ENCODE results near the gene CENPC. TPM values are rescaled to one million over a fixed set of nuclear protein-coding genes. Genes with fewer than 3 reads are reported as not detected.

The CENPC gene
- polyA plus RNA-seq, 1 of the 3 experiments (the other 2 are of a cell fraction) = 2.2 TPM

GRCh38 chr4:67465763-67466052, 79.6 kb downstream of the CENPC start:
- Histone ChIP-seq H3K79me2 (ENCODE audit: insufficient read depth) (no peaks in the 10 kb centered on the region), H3K4me3 (ENCODE audit: low read depth in 2 of 2, low read length in 1 of 2) (no peak overlapping the region), H3K9me2 (no peaks in the 10 kb centered on the region), H3F3A (replicated peaks; ENCODE audit: insufficient read depth) (peaks cover 8% of the 10 kb centered on the region), H3K4me2 (no peak overlapping the region), H3K4me1 (ENCODE audit: control insufficient read depth in 1 of 2, insufficient read depth in 2 of 2, low read depth in 1 of 2, low read length in 1 of 2) (no peaks in the 10 kb centered on the region), H3K9me3 (no peaks in the 10 kb centered on the region), H3K27ac (ENCODE audit: low read depth in 2 of 2, low read length in 1 of 2) (no peak overlapping the region), H3K9ac (no peak overlapping the region), H2AFZ (ENCODE audit: low read depth) (no peak overlapping the region), H3K27me3 (ENCODE audit: insufficient read depth) (no peaks in the 10 kb centered on the region), H4K20me1 (ENCODE audit: insufficient read depth) (no peaks in the 10 kb centered on the region), H3K36me3 (replicated peaks in 1 of 2; ENCODE audit: control insufficient read depth in 1 of 2, insufficient read depth in 2 of 2, low read length in 1 of 2) (peaks cover 20 to 21% of the 10 kb centered on the region in 2 experiments)
- TF ChIP-seq FOSL2 (IDR thresholded peaks at IDR 0.05; ENCODE audit: borderline replicate concordance, low read depth) (no peak), EP300 (IDR thresholded peaks at IDR 0.05; ENCODE audit: borderline replicate concordance in 1 of 2, low read depth in 1 of 2, low read length in 1 of 2) (no peak), MEF2A (IDR thresholded peaks at IDR 0.05; ENCODE audit: borderline replicate concordance, low read depth) (no peak), TEAD4 (IDR thresholded peaks at IDR 0.05; ENCODE audit: borderline replicate concordance, insufficient read depth) (no peak), SIN3A (IDR thresholded peaks at IDR 0.05; ENCODE audit: borderline replicate concordance, low read depth, low read length) (no peak), TAF1 (IDR thresholded peaks at IDR 0.05; ENCODE audit: borderline replicate concordance, low read depth, low read length) (no peak), MXI1 (IDR thresholded peaks at IDR 0.05; ENCODE audit: low read depth, low read length) (no peak)
- TF ChIP-seq, protein P1, sequence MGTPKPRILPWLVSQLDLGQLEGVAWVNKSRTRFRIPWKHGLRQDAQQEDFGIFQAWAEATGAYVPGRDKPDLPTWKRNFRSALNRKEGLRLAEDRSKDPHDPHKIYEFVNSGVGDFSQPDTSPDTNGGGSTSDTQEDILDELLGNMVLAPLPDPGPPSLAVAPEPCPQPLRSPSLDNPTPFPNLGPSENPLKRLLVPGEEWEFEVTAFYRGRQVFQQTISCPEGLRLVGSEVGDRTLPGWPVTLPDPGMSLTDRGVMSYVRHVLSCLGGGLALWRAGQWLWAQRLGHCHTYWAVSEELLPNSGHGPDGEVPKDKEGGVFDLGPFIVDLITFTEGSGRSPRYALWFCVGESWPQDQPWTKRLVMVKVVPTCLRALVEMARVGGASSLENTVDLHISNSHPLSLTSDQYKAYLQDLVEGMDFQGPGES (IDR thresholded peaks at IDR 0.05; ENCODE audit: low read depth, low read length) = no peak
- ChIA-PET CTCF (no interaction called here), POLR2A (no interaction called here)
- WGBS (ENCODE audit: low lambda C conversion rate) = 100% methylated on average over 4 of the region's 4 CpGs
- DNase-seq = no peak

GRCh38 chr4:67465032-67465762, 80.1 kb downstream of the CENPC start:
- Histone ChIP-seq H3K4me3 (ENCODE audit: low read depth in 2 of 2, low read length in 1 of 2) (no peak overlapping the region), H3K27ac (ENCODE audit: low read depth in 2 of 2, low read length in 1 of 2) (no peak overlapping the region), H3K27me3 (ENCODE audit: insufficient read depth) (no peaks in the 10 kb centered on the region), H3K4me2 (no peak overlapping the region), H4K20me1 (ENCODE audit: insufficient read depth) (no peaks in the 10 kb centered on the region), H3K9me2 (no peaks in the 10 kb centered on the region), H3K9me3 (no peaks in the 10 kb centered on the region), H3K9ac (no peak overlapping the region), H3K79me2 (ENCODE audit: insufficient read depth) (no peaks in the 10 kb centered on the region), H3K36me3 (replicated peaks in 1 of 2; ENCODE audit: control insufficient read depth in 1 of 2, insufficient read depth in 2 of 2, low read length in 1 of 2) (peaks cover 18 to 20% of the 10 kb centered on the region in 2 experiments), H3K4me1 (ENCODE audit: control insufficient read depth in 1 of 2, insufficient read depth in 2 of 2, low read depth in 1 of 2, low read length in 1 of 2) (no peaks in the 10 kb centered on the region), H3F3A (replicated peaks; ENCODE audit: insufficient read depth) (peaks cover 8% of the 10 kb centered on the region), H2AFZ (ENCODE audit: low read depth) (no peak overlapping the region)
- TF ChIP-seq EZH2phosphoT487 (IDR thresholded peaks at IDR 0.05; ENCODE audit: borderline replicate concordance, low read depth) (no peak), USF2 (IDR thresholded peaks at IDR 0.05; ENCODE audit: borderline replicate concordance, low read depth, low read length) (no peak), RFX5 (IDR thresholded peaks at IDR 0.05; ENCODE audit: low read length) (no peak), USF1 (IDR thresholded peaks at IDR 0.05; ENCODE audit: borderline replicate concordance, low read depth) (no peak)
- WGBS (ENCODE audit: low lambda C conversion rate) = 98% methylated on average over 5 of the region's 7 CpGs
- no peak for DNase-seq
- CTCF ChIA-PET = no interaction called here
- POLR2A ChIA-PET = no interaction called here

Measured in SK-N-SH (cell line).